Tibial nerve (tissue), 4 donors: ENCODE results near the gene SHISA6.

Source experiments
- EP300 ChIP-seq, 2 donors: sonication (generic); formaldehyde crosslinking; IDR thresholded peaks; one replicate each; pipeline ENCODE4 v1.6.1; 2017; ENCODE audit warnings: antibody characterized with exemption in 2 of 2, mild to moderate bottlenecking in 1 of 2
- POLR2A ChIP-seq, 2 donors: fragments of 450-650 bp; IDR thresholded peaks; one replicate each; pipeline ENCODE4 v1.6.1; 2017; ENCODE audit warnings: antibody characterized with exemption in 2 of 2, mild to moderate bottlenecking in 2 of 2, moderate library complexity in 2 of 2
- TF ChIP-seq, protein P1 (sequence below), 5 experiments: fragments of 200-600 bp in 3 of 5; fragments of 450-650 bp in 2 of 5; sonication (generic) in 3 of 5; IDR thresholded peaks; one replicate each; pipeline ENCODE4 v1.5.1; 2016 to 2019; ENCODE audit warnings: antibody characterized with exemption in 5 of 5, mild to moderate bottlenecking in 3 of 5, moderate library complexity in 2 of 5

GRCh38 chr17:11514981-11515680 is 274.1 kb downstream of the SHISA6 start:
- TF ChIP-seq, protein P1, sequence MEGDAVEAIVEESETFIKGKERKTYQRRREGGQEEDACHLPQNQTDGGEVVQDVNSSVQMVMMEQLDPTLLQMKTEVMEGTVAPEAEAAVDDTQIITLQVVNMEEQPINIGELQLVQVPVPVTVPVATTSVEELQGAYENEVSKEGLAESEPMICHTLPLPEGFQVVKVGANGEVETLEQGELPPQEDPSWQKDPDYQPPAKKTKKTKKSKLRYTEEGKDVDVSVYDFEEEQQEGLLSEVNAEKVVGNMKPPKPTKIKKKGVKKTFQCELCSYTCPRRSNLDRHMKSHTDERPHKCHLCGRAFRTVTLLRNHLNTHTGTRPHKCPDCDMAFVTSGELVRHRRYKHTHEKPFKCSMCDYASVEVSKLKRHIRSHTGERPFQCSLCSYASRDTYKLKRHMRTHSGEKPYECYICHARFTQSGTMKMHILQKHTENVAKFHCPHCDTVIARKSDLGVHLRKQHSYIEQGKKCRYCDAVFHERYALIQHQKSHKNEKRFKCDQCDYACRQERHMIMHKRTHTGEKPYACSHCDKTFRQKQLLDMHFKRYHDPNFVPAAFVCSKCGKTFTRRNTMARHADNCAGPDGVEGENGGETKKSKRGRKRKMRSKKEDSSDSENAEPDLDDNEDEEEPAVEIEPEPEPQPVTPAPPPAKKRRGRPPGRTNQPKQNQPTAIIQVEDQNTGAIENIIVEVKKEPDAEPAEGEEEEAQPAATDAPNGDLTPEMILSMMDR (IDR thresholded peaks at IDR 0.05) = no peak
- TF ChIP-seq POLR2A (IDR thresholded peaks at IDR 0.05) (no peak), EP300 (IDR thresholded peaks at IDR 0.05) (no peak)
